ENCODE measurements around the gene LZTR1.

GRCh38 chr22:21025763-21026755, 44.0 kb downstream of the LZTR1 start:
- no peak for TF ChIP-seq GATA2 (IDR thresholded peaks at IDR 0.05; ENCODE audit: low read depth, low read length)
- no peak for TF ChIP-seq GATA3 (IDR thresholded peaks at IDR 0.05; ENCODE audit: low read depth, low read length)

Data from SH-SY5Y (cell line).